Loucy (cell line): Measurements from ENCODE around the gene SCG2.
A peak's percentile ranks its signal among the peaks of the same experiment; 100 is the strongest.

ENCODE experiments used
- H2AFZ ChIP-seq: fragments of 200-600 bp; sonication (generic); 2 replicates; pipeline ENCODE4 v1.6.0; 2016; ENCODE audit warnings: antibody characterized with exemption, mild to moderate bottlenecking, low read length, moderate library complexity
- H3F3A ChIP-seq: fragments of 200-600 bp; 2 replicates; pipeline ENCODE4 v1.6.0; 2016; ENCODE audit warnings: antibody characterized with exemption, low read depth, mild to moderate bottlenecking
- H3K27me3 ChIP-seq: fragments of 200-600 bp; sonication (generic); 2 replicates; pipeline ENCODE4 v1.6.1; 2014; ENCODE audit warnings: low read length, mild to moderate bottlenecking; ENCODE audit not compliant: insufficient read depth, poor library complexity, severe bottlenecking
- H3K36me3 ChIP-seq: fragments of 200-600 bp; sonication (generic); 2 replicates; pipeline ENCODE4 v1.6.1; 2016; ENCODE audit warnings: low read length; ENCODE audit not compliant: insufficient read depth
- H3K4me1 ChIP-seq: fragments of 200-600 bp; sonication (generic); 2 replicates; pipeline ENCODE4 v1.5.1; 2014; ENCODE audit warnings: low read length, mild to moderate bottlenecking; ENCODE audit not compliant: insufficient read depth, poor library complexity, severe bottlenecking
- H3K4me2 ChIP-seq: fragments of 200-600 bp; sonication (generic); 2 replicates; pipeline ENCODE4 v1.6.0; 2014; ENCODE audit warnings: antibody characterized with exemption, low read length, low read depth, mild to moderate bottlenecking; ENCODE audit not compliant: poor library complexity, severe bottlenecking
- H3K4me3 ChIP-seq: fragments of 200-600 bp; sonication (generic); 2 replicates; pipeline ENCODE4 v1.5.1; 2014; ENCODE audit warnings: low read length, mild to moderate bottlenecking, mixed read lengths; ENCODE audit not compliant: poor library complexity, severe bottlenecking
- H3K79me2 ChIP-seq: fragments of 200-600 bp; sonication (generic); 2 replicates; pipeline ENCODE4 v1.6.1; 2014; ENCODE audit warnings: low read length; ENCODE audit not compliant: insufficient read depth
- H3K9ac ChIP-seq: fragments of 200-600 bp; sonication (generic); 2 replicates; pipeline ENCODE4 v1.6.0; 2014; ENCODE audit warnings: mild to moderate bottlenecking, low read depth, low read length, moderate library complexity; ENCODE audit not compliant: poor library complexity, severe bottlenecking
- H3K9me2 ChIP-seq: fragments of 200-600 bp; sonication (generic); replicated peaks from 2 replicates; pipeline ENCODE4 v1.6.1; 2016; ENCODE audit warnings: low read depth, low read length, mixed read lengths
- H3K9me3 ChIP-seq: fragments of 200-600 bp; sonication (generic); 2 replicates; pipeline ENCODE4 v1.6.1; 2014; ENCODE audit warnings: mild to moderate bottlenecking, antibody characterized with exemption, low read length, low read depth; ENCODE audit not compliant: insufficient read depth
- H4K20me1 ChIP-seq: fragments of 200-600 bp; sonication (generic); 2 replicates; pipeline ENCODE4 v1.6.0; 2014; ENCODE audit warnings: antibody characterized with exemption, low read length, mild to moderate bottlenecking; ENCODE audit not compliant: insufficient read depth, poor library complexity, severe bottlenecking
- CTCF ChIP-seq: fragments of 200-600 bp; sonication (generic); conservative IDR thresholded peaks from 2 replicates; pipeline ENCODE4 v1.5.1; 2014; ENCODE audit warnings: mild to moderate bottlenecking, antibody characterized with exemption, low read length
- EZH2phosphoT487 ChIP-seq: fragments of 200-600 bp; IDR thresholded peaks from 2 replicates; pipeline ENCODE4 v1.6.1; 2018; ENCODE audit warnings: antibody characterized with exemption, mild to moderate bottlenecking, moderate library complexity, borderline replicate concordance

SCG2 gene

GRCh38 chr2:223598994-223599639 is 3.0 kb downstream of the SCG2 start:
- TF ChIP-seq CTCF: no peak
- TF ChIP-seq EZH2phosphoT487: no peak
- H3K4me2 ChIP-seq: no peak overlapping the region
- no peak overlapping the region for H2AFZ ChIP-seq

GRCh38 chr2:223597076-223597475 is 5.1 kb downstream of the SCG2 start:
- Histone ChIP-seq H3F3A (no peaks in the 10 kb centered on the region), H3K4me3 (no peak overlapping the region), H4K20me1 (no peaks in the 10 kb centered on the region), H3K4me2 (no peak overlapping the region), H3K79me2 (no peaks in the 10 kb centered on the region), H3K36me3 (no peaks in the 10 kb centered on the region), H3K9me3 (no peaks in the 10 kb centered on the region), H3K4me1 (no peaks in the 10 kb centered on the region), H3K9ac (no peak overlapping the region), H3K27me3 (no peaks in the 10 kb centered on the region), H3K9me2 (no peaks in the 10 kb centered on the region), H2AFZ (no peak overlapping the region)
- TF ChIP-seq CTCF: no peak
- no peak for TF ChIP-seq EZH2phosphoT487

More at GRCh38 chr2:223598994-223599639, 3.0 kb downstream of the SCG2 start:
- H3K36me3 ChIP-seq: no peaks in the 10 kb centered on the region
- no peaks in the 10 kb centered on the region for H3K9me2 ChIP-seq
- no peaks in the 10 kb centered on the region for H4K20me1 ChIP-seq
- H3K27me3 ChIP-seq: no peaks in the 10 kb centered on the region
- H3K9me3 ChIP-seq: no peaks in the 10 kb centered on the region
- no peaks in the 10 kb centered on the region for H3F3A ChIP-seq
- H3K4me3 ChIP-seq: no peak overlapping the region
- no peak overlapping the region for H3K9ac ChIP-seq
- peaks cover 7% of the 10 kb centered on the region for H3K4me1 ChIP-seq
- no peaks in the 10 kb centered on the region for H3K79me2 ChIP-seq

- H2AFZ ChIP-seq: no peak overlapping the region
- no peaks in the 10 kb centered on the region for H4K20me1 ChIP-seq
- no peak for TF ChIP-seq EZH2phosphoT487
- TF ChIP-seq CTCF: peak; percentile 16; the same call in 1 of the 2 replicates
- no peaks in the 10 kb centered on the region for H3K27me3 ChIP-seq
- H3K4me2 ChIP-seq: no peak overlapping the region
- no peaks in the 10 kb centered on the region for H3K9me3 ChIP-seq
- H3K4me3 ChIP-seq: no peak overlapping the region
- no peaks in the 10 kb centered on the region for H3F3A ChIP-seq
- no peak overlapping the region for H3K9ac ChIP-seq
- H3K79me2 ChIP-seq: no peaks in the 10 kb centered on the region
- H3K4me1 ChIP-seq: no peaks in the 10 kb centered on the region
- no peaks in the 10 kb centered on the region for H3K9me2 ChIP-seq
- H3K36me3 ChIP-seq: no peaks in the 10 kb centered on the region
Observed at GRCh38 chr2:223596208-223596607, 6.0 kb downstream of the SCG2 start.
